ENCODE measurements around the gene GAS2L2.
A peak's percentile ranks its signal among the peaks of the same experiment; 100 is the strongest.

GAS2L2 gene

DNA sequence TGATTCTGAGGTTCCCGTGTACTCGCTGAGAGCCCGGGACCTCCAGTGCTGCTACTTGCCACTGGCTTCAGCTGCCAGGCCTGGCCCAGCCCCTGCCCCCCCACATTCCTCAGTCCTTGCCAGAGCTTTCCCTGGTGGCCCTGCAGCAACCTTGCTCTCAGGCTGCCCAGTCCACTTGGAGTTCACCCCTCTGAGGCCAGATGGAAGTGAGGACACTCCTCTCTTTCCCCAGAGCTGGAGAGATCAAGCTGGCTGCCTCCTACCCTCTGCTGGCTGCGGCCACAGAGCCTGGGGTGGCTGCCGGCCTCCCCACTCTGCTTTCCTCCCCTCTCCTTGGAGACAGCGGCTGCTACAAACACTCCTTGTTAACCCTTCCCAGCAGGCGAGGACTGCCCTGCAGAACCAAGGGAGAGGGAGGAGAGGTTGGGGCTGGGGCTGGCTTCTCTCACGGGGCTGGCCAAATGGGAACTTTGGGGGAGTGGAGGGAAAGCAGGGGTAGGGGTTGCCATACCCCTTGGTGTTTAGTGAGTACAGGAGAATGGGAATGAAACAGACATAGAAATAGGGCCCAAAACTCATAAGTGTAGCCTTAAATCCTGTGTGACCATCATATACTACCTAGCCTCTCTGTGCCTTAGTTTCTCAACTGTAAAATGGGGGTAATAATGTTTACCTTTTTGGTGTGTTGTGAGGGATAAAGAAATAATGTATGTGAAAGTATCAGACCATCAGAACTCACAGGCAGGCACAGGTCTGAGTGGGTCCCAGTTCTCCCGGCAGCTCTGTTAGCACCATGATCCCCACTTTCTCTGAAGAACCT is at the start of gene GAS2L2:
GAS2L2 (minus strand) TSS at position 295 of the 820 bp plus-strand sequence. CDS start 389 bp downstream, outside the sequence.
- DNase-seq (ENCODE audit: low spot score): no peak

DNA sequence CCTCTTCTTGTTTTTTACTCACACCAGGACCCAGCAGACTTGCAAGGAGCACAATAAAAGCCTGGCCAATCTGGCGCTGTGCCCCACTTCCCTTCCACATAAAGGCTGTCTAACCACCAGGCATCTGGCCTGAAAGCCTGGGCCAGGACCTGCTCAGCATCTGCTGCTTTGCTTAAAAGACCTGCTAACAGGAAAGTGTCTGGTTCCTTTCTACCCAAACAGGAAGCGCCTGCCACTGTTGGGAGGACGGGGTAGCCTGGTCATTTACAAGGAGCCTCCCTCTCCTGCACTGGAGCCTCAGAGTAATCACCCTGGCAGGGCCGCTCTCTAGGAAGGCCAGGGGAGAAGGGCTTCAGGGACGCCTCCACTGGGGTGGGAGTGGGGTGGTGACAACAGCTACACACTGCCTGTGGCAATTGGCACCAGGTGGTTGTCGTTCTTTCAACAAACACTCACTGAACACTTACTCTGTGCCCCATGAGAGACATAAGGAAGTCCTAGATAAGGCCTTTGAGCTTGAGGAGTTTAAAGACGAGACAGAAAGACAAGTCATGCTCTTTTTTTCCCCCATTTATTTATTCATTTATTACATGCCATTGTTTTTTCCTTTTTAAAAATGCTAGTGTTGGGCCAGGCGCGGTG is 48.7 kb upstream of the GAS2L2 start:
- DNase-seq (ENCODE audit: low spot score): peak; percentile 38

DNA sequence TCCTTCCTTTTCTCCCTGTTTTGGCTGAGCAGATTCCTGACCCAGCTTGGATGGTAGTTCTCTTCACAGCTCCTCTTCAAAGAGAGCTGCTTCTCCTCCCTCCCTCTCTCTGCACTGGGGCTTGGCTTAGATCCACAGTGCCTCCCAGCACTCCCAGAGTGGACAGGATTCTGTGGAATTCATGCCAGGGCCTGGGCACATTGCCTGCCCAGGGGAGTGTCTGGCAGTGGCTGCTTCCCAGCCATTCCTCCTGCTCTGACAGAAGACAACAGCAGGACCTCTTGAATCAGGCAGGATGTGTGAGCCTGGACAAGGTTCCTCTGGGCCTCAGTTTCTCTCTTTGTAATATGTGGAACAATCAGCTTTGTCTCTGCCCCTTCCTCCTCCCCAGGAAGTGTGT is 46.9 kb upstream of the GAS2L2 start:
- no peak for DNase-seq (ENCODE audit: low spot score)

DNA sequence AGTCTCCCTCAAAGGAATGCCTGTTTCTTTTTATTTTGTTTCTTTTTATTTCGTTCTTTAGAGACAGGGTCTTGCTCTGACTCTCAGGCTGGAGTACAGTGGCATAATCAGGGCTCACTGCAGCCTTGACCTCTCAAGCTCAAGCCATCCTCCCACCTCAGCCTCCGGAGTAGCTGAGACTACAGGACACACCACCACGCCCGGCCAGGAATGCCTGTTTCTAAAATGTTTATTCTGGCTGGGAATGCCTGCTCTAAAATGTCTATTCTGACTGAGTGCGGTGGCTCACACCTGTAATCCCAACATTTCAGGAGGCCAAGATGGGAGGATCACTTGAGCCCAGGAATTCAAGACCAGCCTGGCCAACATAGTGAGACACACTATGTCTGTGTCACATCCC is 44.9 kb upstream of the GAS2L2 start:
- no peak for DNase-seq (ENCODE audit: low spot score)

DNA sequence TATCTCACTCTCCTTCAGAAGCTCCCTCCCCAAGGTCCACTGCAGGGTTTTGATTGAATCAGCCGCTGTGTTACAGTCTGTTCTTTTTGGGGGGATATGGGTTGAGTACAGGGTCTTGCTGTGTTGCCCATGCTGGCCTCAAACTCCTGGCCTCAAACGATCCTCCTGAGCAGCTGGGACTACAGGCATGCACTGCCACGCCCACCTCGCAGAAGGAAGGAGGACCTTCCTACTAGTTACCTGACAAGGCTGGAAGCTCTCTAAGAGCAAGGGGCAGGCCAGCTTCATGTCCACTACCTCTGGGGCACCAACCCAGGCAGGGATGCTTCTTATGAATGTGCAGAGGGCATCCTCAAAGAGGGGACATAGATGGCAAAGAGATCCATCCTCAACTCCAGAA is 44.3 kb upstream of the GAS2L2 start:
- DNase-seq (ENCODE audit: low spot score): no peak

DNA sequence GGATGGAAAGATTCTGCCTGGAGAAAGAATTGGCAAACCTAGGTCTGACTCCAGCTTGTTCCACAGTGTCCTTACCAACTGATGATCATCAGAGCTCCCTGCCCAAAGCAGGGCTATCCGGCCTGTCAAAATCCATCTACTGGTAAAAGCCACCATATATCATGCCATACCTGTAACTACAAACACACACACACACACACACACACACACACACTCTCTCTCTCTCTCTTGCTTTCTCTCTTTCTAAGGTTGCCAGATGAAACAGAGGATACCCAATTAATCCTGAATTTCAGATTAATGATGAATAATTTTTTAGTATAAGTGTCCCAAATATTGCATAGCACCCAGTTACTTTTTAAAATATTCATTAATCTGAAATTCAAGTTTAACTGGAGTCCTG is 43.9 kb upstream of the GAS2L2 start:
- DNase-seq (ENCODE audit: low spot score): no peak

DNA sequence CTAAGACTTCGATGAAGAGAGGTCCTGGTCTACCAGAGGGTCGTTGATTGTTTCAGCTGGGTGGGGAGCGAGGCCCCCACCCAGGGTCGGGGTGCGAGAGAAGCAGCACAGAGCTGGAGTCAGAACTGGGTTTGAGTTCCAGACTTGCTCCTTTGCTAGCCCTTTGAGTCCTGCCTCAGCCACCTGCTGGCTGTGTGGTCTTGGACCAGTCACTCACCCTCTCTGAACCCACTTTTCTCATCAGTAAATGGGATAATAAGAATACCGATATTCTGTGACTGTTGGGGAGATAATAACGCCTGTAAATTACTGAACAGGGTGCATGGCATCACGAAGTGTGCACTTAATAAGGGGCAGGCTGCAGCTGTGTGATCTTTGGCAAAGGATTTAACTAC is 42.8 kb upstream of the GAS2L2 start:
- DNase-seq (ENCODE audit: low spot score): no peak

DNA sequence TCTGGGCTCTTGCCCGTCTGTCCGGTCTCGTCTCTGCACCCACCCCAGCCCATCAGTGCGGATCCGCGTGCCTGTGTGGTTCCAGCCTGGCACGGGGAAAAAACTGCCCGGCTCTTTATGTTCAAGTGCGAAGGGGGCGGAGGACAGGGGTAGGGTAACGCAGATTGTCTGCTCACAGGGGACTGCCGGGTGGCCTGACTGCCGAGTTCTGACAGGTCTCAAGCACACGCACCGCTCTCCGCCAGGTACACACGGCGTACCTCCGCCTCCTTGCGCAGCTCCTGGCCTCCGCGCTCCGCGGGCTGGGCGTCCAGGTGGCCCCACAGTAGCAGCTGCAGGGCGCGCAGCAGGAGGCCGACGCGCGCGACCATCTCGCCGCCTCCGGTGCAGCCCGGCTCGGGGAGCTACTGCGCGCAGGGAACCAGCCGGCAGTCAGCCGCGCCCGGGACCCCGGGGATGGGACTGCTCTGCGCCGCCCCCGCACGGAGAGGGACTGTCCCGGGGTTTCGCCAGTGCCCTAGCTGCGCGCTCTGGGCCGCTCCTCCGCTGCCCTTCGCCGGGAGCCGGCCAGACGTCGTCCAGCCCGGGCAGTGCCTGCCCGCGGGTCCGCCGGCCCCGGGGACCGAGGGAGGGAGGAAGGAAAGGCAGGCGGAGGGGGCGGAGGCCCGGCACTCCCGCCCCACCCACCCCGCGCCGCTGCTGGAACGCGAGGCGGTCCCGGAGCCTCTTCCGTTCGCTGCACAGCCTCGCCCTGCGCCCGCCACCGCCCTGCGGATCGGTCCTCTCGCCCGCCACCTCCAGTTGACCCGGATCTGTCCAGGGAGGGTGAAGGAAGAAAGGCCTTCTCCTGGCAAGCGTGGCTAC is 42.2 kb upstream of the GAS2L2 start, which contains the start of gene MMP28:
MMP28 (minus strand) TSS at position 635 of the 864 bp plus-strand sequence; CDS start at position 371, 264 bp downstream.
- DNase-seq (ENCODE audit: low spot score): no peak

DNA sequence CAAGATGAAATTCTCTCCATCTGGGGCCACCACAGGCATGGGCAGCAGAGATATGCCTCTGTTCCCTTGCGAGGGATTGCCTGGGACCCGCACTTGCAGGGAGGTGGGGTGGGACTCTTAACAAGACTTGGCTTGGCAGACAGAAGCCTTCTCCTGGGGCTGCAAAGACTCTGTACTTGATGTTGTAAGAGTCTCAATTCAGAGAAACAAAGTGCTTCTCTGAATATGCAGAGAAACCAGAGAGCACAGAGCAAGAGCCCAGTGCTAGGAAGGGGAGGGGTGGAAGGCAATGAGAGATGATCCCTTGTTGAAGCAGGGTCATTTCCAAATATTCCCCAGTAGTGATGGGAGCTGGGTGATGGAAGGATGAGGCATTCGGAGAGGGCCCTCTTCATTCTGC is 40.2 kb upstream of the GAS2L2 start:
- no peak for DNase-seq (ENCODE audit: low spot score)

DNA sequence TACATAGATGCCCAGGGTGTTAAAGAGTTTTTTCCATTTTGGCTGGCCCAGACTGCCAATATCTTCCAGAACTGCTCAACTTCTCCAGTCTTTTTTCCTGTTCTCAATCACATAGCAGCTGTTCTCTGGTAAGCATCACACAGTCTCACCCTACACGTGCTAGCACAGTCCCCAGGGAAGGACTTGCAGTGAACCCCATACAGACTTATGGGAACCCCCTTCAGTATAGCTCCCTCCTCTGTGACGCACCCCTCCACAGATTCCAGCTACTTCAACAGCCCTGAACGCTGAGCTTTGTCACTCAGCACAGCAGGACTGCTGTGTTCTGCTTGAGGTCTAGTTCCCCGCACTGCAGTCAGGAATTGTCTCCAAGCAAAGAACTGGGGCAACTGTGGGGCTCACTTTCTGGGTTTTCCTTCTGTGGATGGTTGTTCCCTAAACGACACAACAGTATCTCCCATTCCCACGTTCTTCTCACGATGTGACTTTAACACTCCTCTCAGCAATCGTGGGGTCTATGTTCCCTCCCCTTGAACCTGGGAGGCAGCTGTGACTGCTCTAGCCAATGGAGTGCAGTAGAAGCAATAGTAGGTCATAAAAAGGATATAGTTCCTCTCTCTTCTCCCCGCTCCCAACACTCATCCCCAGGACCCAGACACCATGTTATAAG is 38.8 kb upstream of the GAS2L2 start:
- DNase-seq (ENCODE audit: low spot score): no peak

DNA sequence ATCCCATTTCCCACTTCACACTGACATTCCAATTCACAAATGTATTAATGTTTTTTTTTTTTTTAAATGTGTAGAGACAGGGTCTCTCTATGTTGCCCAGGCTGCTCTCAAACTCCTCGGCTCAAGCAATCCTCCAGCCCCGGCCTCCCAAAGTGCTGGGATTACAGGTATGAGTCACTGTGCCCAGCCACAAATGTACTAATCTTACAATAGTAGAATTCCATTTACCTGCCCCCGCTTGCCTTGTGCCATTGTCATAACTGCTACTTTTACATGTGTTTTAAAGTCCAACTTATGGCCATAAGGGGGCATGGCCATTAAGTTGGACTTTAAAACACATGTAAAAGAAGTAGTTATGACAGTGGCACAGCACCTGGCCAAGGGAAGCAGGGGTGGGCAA is 37.8 kb upstream of the GAS2L2 start:
- no peak for DNase-seq (ENCODE audit: low spot score)

DNA sequence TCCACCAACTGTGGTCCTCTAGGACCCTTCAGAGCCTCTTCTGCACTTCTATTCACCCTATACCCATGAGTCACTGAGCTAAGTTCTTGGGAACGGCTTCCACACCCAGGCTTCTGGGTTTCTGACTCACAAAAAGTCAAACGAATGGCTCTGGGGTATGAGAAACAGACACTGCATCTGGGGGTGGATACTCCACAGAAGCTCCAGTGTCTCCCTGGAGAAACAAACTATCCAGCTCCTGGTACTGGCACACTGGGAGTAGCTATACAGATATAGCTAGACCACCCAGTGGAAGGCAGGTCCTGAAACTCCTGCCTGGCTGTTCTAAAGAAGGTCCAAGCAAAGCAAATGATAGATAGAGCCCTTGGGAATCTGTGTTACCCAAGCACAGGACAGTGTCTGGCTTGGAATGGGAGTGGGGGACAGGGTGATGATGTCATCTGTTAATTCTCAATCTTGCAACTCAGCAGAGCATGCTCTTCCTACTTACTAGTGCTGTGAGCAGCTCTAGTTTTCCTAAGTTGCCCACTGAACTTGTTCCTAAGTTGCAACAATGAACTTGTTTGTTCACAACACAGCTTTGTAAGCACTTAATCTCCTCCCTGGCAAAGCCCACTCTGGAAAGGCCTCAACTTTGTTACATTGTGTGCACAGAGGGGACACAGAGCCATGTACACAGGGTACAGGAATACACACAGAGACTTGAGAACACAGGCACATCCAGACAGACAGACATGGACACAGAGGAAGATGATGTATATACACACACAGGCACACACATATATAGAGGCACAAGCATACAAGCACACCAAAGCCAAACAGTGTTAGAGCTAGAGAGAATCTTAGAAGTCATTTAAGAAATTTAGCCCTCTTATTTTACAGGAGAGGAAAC is 35.7 kb upstream of the GAS2L2 start:
- DNase-seq (ENCODE audit: low spot score): no peak

DNA sequence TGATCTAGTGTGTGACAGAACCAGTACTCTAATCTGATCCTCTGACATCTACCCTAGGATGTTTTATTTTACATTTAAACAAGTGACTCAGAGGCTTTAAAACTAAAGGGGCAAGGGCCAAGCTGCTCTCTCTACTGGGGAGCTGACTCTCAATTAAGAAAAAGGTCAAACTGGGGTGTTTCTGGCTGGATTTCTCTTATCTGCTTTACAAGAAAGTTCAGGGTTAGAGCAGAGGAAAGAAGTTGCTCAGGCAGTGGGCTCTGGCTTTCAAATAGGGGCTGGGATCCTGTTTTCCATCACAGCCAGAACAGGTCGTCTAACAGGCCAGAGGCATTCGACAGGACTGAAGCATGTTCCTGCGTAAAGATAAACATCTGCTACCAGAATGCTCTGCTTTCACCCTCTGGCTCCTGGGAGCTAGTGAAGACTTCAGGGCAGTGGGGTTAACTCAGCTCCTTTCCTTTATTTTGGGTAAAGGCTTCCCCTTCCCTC is 33.9 kb upstream of the GAS2L2 start:
- DNase-seq (ENCODE audit: low spot score): no peak

DNA sequence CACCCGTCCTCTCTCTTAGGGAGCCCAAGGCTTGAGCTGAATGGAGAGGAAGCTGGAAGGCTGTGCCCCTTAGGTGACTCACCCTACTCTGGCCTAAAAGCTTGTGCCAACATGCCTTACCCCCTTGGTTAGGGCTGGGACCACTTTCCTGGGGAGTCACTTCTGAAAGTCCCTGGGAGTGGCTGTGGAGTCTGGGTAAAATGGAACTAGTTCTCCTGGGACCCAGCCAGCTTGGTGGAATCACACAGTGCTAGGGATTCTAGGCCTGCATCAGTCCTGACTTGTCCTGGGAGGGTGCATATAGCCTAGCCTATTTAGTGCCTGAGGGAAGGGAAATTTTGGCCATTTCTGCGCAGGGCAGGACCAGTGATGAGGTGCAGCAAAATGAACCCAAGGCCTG is 31.9 kb upstream of the GAS2L2 start:
- no peak for DNase-seq (ENCODE audit: low spot score)

DNA sequence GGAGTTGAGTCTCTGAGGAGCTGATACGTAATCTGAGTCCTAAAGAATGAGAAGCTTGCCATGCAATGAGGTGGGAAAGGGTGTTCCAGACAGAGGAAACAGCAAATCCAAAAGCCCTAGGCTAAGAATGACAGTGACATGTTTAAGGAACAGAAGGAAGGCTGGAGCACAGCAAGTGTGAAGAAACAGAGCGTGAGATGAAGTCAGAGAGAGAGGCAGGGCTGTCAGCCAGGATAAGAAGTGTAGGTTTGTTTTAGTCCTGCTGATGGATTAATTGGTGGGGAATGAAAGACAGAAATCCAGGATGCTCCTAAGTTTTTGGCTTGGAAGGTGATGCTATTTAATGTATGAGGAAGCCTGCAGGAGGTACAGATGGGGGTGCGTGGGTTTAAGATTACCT is 27.9 kb upstream of the GAS2L2 start:
- no peak for DNase-seq (ENCODE audit: low spot score)

DNA sequence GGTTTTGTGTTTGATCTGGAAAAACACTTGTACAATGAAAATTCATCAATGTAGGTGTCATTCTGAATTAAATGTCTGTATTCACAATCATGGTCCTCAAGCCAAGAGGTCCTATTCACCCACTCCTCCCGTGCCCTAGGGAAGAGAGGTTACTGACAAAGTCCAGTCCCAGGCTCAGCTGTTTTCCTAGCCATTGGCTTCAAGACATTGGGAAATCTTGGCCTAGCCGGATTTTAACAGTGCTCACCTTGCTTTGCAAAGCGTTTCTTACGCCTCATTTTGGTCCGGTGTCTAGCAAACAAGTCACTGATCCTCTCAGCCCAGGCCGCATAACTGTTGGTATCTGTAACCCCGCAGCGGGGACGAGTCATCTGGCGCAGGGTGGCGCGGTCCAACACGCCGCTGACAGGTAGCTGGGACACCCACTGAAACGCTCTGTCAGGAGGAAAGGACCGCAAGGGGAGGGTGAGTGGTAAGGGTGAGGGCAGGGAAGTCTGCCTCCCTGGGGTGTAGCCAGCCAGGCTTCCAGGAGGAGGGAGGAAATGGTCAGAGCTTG is 25.7 kb upstream of the GAS2L2 start:
- no peak for DNase-seq (ENCODE audit: low spot score)

DNA sequence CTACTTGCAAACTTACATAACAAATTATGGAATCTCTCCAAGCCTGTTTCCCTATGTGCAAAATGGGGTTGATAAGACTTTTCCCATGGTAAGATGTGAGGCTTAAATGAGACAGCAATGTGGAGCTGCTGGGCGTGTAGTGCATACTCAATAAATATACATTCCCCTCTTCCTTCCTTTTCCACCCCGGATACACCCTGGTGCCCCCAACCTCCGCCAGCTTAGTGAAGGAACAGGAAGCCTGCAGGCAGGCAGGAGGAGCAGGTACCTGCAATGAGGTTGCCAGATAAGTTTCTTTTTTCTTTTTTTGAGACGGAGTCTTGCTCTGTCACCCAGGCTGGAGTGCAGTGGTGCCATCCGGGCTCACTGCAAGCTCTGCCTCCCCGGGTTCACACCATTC is 22.5 kb upstream of the GAS2L2 start:
- DNase-seq (ENCODE audit: low spot score): no peak

DNA sequence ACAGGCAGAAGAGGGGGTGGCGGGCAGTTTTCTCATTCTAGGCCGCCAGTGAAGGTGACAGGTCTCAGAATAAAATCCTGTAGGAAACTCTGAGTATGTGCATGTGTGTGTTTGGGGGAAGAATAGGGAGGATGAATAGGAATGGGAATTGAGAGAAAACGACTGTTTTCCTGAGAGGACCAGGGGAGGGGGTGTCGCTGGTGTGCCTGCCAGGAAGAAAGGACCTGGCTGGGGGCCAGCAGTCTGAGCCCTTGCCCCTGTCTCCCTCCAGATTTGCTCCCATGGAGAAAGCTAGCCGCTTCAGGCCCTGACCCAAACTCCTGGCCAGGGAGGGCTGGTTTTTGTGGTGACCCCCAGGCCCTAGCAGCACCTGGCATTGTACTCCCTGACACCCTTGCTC is 22.0 kb upstream of the GAS2L2 start:
- no peak for DNase-seq (ENCODE audit: low spot score)

DNA sequence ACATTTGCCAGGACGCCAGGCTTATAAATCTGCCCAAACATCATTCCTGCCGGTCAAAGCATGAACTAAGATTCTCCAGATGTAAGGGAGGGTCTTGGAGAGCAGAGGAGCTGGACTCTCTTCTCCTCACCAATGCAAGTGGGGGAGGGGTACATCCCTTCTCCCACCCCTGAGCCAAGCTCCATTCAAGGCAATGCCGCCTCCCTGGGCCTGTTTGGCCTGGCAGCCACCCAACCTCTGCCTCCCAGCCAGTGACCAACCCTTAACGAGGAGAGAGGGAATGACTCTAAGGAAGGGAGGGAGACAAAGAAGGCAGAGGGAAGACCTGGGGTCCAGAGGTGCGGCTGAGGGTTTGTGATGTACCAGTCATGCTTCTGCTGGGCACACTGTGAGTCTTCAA is 21.5 kb upstream of the GAS2L2 start:
- no peak for DNase-seq (ENCODE audit: low spot score)

DNA sequence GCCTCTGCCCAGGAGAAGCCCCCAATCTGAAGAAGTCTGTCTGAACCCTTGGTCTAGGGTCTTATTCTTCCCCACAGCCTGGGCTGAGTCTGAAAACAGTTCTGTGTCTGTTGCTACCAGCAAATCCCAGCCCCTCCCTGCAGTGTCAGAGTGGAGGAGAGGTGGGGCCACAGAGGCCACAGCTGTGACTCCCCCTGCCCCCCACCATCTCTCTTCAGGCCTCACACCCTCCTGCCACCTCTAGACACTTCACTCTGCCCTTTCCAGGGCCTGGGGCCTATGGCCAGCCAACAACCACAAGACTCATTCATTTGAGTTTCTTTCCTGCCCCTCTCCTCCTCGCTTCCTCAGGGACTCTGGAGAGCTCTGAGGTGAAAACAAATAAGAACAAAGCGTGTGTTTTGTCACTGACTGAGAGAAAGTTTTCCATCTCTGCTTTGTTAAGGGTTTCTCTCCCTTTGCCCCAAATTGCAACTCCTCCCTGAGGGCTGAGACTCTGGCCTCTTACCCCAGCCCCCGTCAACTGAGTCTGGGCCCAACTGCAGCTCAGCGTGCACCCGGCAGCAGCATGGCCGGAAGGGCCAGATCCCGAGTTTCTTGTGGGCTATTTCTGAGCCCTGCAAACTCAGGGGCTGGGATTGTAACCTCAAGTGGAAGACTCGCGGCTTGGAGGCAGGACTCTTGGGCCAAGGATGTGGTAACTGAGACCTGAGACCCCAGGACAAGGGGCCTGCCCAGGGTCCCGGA is 20.8 kb upstream of the GAS2L2 start:
- no peak for DNase-seq (ENCODE audit: low spot score)
